Heart left ventricle (tissue), 16 donors: ENCODE results near the gene ANP32A. TPM values are rescaled to one million over a fixed set of nuclear protein-coding genes. Genes with fewer than 3 reads are reported as not detected.

Source experiments
- ATAC-seq, 4 donors: fragments of 200-7000 bp; cut with Tn5 transposase; one replicate each; pipeline ENCODE4 v1.9.1; 2020 to 2022; ENCODE audit warnings: moderate library complexity in 4 of 4, mild to moderate bottlenecking in 3 of 4, moderate number of reproducible peaks in 1 of 4
- DNase-seq, 5 donors: peaks; one replicate each; pipeline ENCODE4 v3.0.0-alpha.2; 2020
- H3K27ac ChIP-seq, 12 donors: fragments of 200-600 bp; sonication (generic) in 4 of 12; one replicate each; pipeline versions ENCODE4 v1.5.0 to v1.8.0; 2016 to 2022; ENCODE audit warnings: mild to moderate bottlenecking in 2 of 12
- H3K27me3 ChIP-seq, 9 donors: fragments of 200-600 bp; sonication (generic) in 2 of 9; one replicate each; pipeline versions ENCODE4 v1.5.1 to v1.8.0; 2016 to 2022; ENCODE audit warnings: mild to moderate bottlenecking in 3 of 9
- H3K36me3 ChIP-seq, 9 donors: fragments of 200-600 bp; sonication (generic) in 2 of 9; one replicate each; pipeline versions ENCODE4 v1.5.0 to v1.8.0; 2018 to 2022; ENCODE audit warnings: mild to moderate bottlenecking in 2 of 9
- H3K4me1 ChIP-seq, 12 donors: fragments of 200-600 bp; sonication (generic) in 4 of 12; one replicate each; pipeline versions ENCODE4 v1.5.0 to v1.8.0; 2016 to 2022; ENCODE audit warnings: mild to moderate bottlenecking in 3 of 12
- H3K4me3 ChIP-seq, 12 donors: fragments of 200-600 bp; sonication (generic) in 4 of 12; one replicate each; pipeline versions ENCODE4 v1.5.0 to v1.8.0; 2017 to 2022; ENCODE audit warnings: mild to moderate bottlenecking in 9 of 12, moderate library complexity in 4 of 12
- H3K9me3 ChIP-seq, 12 donors: fragments of 200-600 bp; sonication (generic) in 4 of 12; one replicate each; pipeline versions ENCODE4 v1.5.0 to v1.8.0; 2016 to 2022; ENCODE audit warnings: mild to moderate bottlenecking in 1 of 12
- CTCF ChIP-seq, 12 donors: fragments of 200-600 bp; sonication (generic) in 4 of 12; IDR thresholded peaks; one replicate each; pipeline versions ENCODE4 v1.5.0 to v1.8.0; 2018 to 2022; ENCODE audit warnings: antibody characterized with exemption in 12 of 12, mild to moderate bottlenecking in 5 of 12
- POLR2A ChIP-seq, 2 donors: fragments of 450-650 bp; IDR thresholded peaks; one replicate each; pipeline ENCODE4 v1.6.1; 2017; ENCODE audit warnings: antibody characterized with exemption in 2 of 2, mild to moderate bottlenecking in 2 of 2, moderate library complexity in 2 of 2
- WGBS, 4 donors: extraction: QIAGEN DNeasy Blood & Tissue Kit in 2 of 4; methylation state at CpG; one replicate each; pipeline versions ENCODE4 v1.1.5 to v1.1.7; 2013 to 2018; 5-methylcytosine and 5-hydroxymethylcytosine counted together
- intact Hi-C, 10 donors: fragments of 100-400 bp; cut with DNase I; formaldehyde crosslinking; loops; one replicate each; pipeline versions ENCODE4 v1.11.1 to v1.14.2; 2022
- microRNA-seq, 4 donors: library from miRNA; unstranded; fragments of <30 nt; microRNA quantifications; one replicate each; pipeline versions ENCODE4 to v1.2.0, GENCODE V29; 2017 to 2020
- polyA plus RNA-seq, 2 donors: library from polyadenylated mRNA; stranded (reverse); fragments of 200-250 nt; gene quantifications; one replicate each; pipeline ENCODE4 v1.2.3, GENCODE V29; 2013
- total RNA-seq, 9 donors: library from RNA; depleted of rRNA in 2 of 9; stranded (reverse); fragments of >200 nt in 2 of 9; fragmentation: NEBNext Ultra II Directional in 3 of 9; extraction: Animal tissue kit (Norgen Biotek cat#: 25700) in 3 of 9; gene quantifications; one replicate each; pipeline versions ENCODE4 v1.1.0 to v1.2.4, GENCODE V29; 2016 to 2023
- donor health status: ischemic (EF 13 %, LVEDD 7.1; RV severe dilation, severe dysfunction).
- donor health status: healthy with polysubstance abuse.
- donor health status: DM: no; HTN: yes; CAD: no.
- donor health status: DM: no; HTN: no; CAD: no.
- donor health status: ischemic (EF 25% LVEDD 6.9; RV normal size, moderate dysfunction).
- donor health status: ischemic (EF 25% LVEDD 5.7; RV mildly dilated, moderate dysfunction).
- donor health status: healthy.
- donor health status: DM: yes; HTN: yes; CAD: no.
- donor health status: ischemic (EF 35%, LVEDD 5.7; RV mildly dilated, moderate dysfunction).
- donor health status: nonischemic (EF 11% LVEDD 7.7; RV severe dilation, severe dysfunction).
- donor health status: DM: yes; HTN: yes; CAD: no.
- donor health status: PGD.
- donor health status: ischemic (EF 29% LVEDD 5.4; RV normal size, mild dysfunction).
- donor health status: nonischemic (EF 23%, LVEDD 6.1; RV moderate dilation, normal function).

ANP32A gene
- total and polyA plus RNA-seq, 11 donors = 55.7 to 202 (median 142) TPM

DNA sequence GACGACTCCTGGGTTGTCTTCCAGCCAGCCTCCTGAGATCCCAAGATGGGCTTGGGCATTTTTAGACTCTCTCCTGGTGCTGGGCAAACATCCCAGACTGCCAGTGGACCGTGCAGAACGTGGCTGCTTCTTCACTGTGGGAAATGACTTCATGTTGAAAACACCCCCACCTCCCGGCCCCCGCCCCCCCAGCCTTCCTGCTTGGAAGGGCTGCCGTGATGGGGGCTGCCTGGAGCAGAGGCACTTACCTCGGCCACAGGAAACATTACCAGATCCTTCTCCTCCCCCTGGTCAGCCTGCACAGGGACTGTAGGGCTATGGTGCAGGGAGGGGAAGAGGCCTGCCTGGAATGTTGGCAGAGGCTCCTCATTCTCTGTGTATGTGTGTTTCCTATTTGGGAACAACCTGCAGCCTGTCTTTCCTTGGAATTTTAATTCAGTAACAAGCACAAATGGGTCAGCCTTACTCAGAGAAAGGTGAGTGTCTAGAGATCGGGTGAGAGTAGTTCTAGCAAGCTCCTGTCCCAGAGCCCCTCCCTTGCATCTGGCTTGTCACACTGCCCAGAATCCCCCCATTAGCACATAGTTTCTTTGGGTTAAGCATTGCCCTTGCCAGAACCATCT is 90.8 kb downstream of the ANP32A start:
- intact Hi-C loops = loop anchor here (1.0 to 10.0 kb wide), 13 partner anchors 47 to 175 kb away; partner anchors contain the start of genes ANP32A (in 4 of the 10) and CORO2B (in 1 of the 10)
- Histone ChIP-seq H3K9me3 (no peaks in the 10 kb centered on the region), H3K4me3 (peak overlapping the region in 1 of 12 donors; percentile 3), H3K36me3 (no peaks in the 10 kb centered on the region), H3K4me1 (peaks cover 3 to 79% (median 50%) of the 10 kb centered on the region in 12 donors), H3K27me3 (no peaks in the 10 kb centered on the region), H3K27ac (peak overlapping the region; percentile 19 to 86 (median 72))
- WGBS, 4 donors = 2 to 16% (median 10%) methylated on average over 6 to 8 of the region's 8 CpGs
- ATAC-seq (peak; percentile 69 to 84 (median 76)), DNase-seq (peak in 4 of 5 donors; percentile 48 to 72 (median 62))
- no peak for TF ChIP-seq CTCF (IDR thresholded peaks at IDR 0.05)
- TF ChIP-seq POLR2A (IDR thresholded peaks at IDR 0.05) = no peak

Small RNA genes lying within 50 kb of the gene (microRNA-seq; reads per million reads assigned to microRNA genes)
- 0 reads per million in 4 donors for gene MIR4312

Other genes starting within 250 kb of the ANP32A start
- gene CORO2B, start 241.9 kb downstream of the ANP32A start, total RNA-seq = 1 to 10 TPM; 3.0 to 9.1 (median 5.0) TPM
- gene CORO2B, start 241.9 kb downstream of the ANP32A start, polyA plus RNA-seq = 1 to 10 TPM; 3.3 to 7.2 TPM
- 10 to 100 TPM in 1 of 9 donors, 1 to 10 TPM in 7, not detected in 1; 1.2 to 11.0 (median 4.9) TPM for gene SPESP1, start 109.6 kb upstream of the ANP32A start, total RNA-seq
- gene SPESP1, start 109.6 kb upstream of the ANP32A start, polyA plus RNA-seq = 1 to 10 TPM; 2.1 to 5.9 TPM
- under 1 TPM in 3 of 9 donors, not detected in 6; 0.02 to 0.29 (median 0.08) TPM for gene NOX5, start 193.8 kb upstream of the ANP32A start, total RNA-seq
- under 1 TPM; 0.03 to 0.04 TPM for gene NOX5, start 193.8 kb upstream of the ANP32A start, polyA plus RNA-seq